ENCODE measurements around the gene NCAM2.

DNA sequence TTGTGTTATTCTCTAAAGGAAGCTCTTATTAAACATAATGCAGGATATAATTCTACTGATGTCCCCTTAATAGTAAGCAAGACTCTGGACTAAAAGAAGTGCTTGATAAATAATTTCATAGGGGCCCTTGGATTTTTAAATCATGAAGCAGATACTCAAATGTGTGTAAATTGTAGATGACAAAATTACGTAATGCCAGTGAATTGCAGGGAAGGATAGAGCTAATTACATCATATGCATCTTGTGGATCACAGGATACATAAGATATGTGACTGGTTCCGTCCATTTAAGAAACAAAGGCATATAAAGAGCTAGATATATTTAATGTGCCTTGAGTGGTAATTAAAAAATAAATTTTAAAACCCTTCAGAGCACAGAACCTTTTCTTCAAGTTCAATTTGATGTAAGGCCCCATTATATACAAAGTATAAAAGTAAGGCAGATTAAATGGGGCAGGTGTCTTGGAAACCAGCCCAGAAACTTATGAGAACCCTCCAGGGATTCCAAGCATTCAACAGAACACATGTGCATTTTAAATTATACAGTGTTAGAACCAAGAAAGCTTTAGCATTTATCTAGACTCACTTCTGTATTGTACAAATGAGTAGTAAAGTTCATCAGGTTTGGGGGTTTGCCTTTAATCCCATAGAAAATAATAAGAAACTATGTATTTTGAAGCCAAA is 190.4 kb downstream of the NCAM2 start:
- TF ChIP-seq CTCF (IDR thresholded peaks at IDR 0.05) = no peak
- no peak for TF ChIP-seq EZH2 (IDR thresholded peaks at IDR 0.05)

Measured in neural progenitor cell (in vitro differentiated cells).